ENCODE results near the gene PHACTR1. TPM values are rescaled to one million over a fixed set of nuclear protein-coding genes. Genes with fewer than 3 reads are reported as not detected.

The PHACTR1 gene
- total and polyA plus RNA-seq, 7 donors = 0.04 to 3.0 (median 0.85) TPM

GRCh38 chr6:13273931-13274706, 557.6 kb downstream of the PHACTR1 start:
- ATAC-seq (no peak), DNase-seq (no peak)
- WGBS, 3 donors = 80 to 84% (median 83%) methylated on average over 21 of the region's 21 CpGs
- H3K4me1 ChIP-seq = no peaks in the 10 kb centered on the region
- H3K9me3 ChIP-seq = no peaks in the 10 kb centered on the region
- intact Hi-C loops (cut with DNase I) = no loop called here
- H3K4me3 ChIP-seq = no peak overlapping the region
- H3K36me3 ChIP-seq (ENCODE audit: insufficient read depth in 1 of 2, low read depth in 1 of 2) = no peaks in the 10 kb centered on the region
- no peaks in the 10 kb centered on the region for H3K27me3 ChIP-seq (ENCODE audit: insufficient read depth in 3 of 3, low read length in 2 of 3)
- H3K27ac ChIP-seq = no peak overlapping the region
- no peak for TF ChIP-seq CTCF (IDR thresholded peaks at IDR 0.05)

DNA sequence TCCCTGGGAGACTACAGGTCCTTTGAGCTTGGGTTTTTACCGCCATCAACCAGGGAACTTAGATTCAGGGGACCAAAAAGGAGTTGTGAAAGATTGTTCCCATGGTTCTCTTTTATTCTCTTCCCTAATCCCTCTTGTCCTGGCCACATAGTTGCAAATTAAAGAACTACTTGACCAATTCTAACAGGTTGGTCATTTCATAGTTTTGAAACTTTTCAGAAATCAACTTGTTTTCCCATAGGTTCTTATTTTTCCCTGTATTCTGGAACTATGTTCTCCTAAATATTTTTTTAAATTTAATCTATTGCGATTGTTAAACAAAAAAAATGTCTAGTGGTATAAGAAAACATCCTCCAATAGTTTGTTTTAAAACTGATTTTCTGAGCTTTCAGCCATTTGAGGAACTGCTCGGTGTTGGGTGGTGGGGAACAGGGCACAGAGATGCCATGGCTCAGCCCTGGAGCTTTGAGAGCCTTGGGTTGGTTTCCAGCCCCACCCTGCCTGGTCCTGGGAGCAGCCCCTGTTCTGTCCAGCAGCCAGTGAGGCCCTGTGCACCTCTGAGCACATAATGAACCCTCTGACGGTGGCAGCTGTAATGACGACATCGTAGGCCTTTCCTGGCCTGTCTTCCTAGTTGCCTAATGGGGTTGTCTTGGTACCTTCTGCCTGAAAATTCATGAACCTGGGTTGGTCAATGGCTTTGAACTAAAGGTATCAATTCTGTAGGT, 558.3 kb downstream of the PHACTR1 start:
- Histone ChIP-seq H3K36me3 (ENCODE audit: insufficient read depth in 1 of 2, low read depth in 1 of 2) (peaks cover 0 to 3% of the 10 kb centered on the region in 2 donors), H3K9me3 (no peaks in the 10 kb centered on the region), H3K4me3 (no peak overlapping the region), H3K4me1 (no peaks in the 10 kb centered on the region), H3K27ac (no peak overlapping the region), H3K27me3 (ENCODE audit: insufficient read depth in 3 of 3, low read length in 2 of 3) (no peaks in the 10 kb centered on the region)
- intact Hi-C loops (cut with DNase I) = no loop called here
- DNase-seq = no peak
- no peak for TF ChIP-seq CTCF (IDR thresholded peaks at IDR 0.05)
- no peak for ATAC-seq
- 71 to 75% (median 75%) methylated on average over 6 of the region's 6 CpGs for WGBS, 3 donors

DNA sequence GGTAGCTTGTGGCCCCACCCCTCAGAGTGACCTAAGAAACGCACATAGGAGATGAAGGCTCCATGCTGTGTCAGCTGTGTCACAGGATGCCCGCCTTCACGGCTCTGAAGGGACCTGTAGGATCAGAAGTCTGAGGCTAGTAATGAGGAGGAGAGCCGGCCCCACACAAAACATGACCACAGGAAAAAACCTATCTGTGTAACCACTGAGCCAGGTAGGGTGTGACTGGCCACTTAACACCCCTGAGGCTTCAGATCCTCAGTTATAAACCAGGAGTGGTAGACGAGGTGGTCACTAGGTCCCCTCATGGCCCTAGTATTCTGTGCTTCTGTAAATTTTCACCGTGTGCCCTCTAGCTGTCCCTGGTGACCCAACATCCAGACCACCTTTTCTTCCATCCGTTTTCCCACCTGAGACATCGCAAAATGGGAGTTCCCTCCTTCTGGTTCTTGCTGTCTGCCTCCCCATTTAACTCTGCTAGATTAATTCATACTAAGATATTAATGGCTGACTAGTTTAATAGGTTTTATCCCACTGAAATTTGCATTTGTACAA, 558.9 kb downstream of the PHACTR1 start:
- Histone ChIP-seq H3K27ac (no peak overlapping the region), H3K36me3 (ENCODE audit: insufficient read depth in 1 of 2, low read depth in 1 of 2) (peaks cover 0 to 3% of the 10 kb centered on the region in 2 donors), H3K4me3 (no peak overlapping the region), H3K4me1 (no peaks in the 10 kb centered on the region), H3K27me3 (ENCODE audit: insufficient read depth in 3 of 3, low read length in 2 of 3) (no peaks in the 10 kb centered on the region), H3K9me3 (no peaks in the 10 kb centered on the region)
- no peak for DNase-seq
- 76 to 88% (median 83%) methylated on average over 8 of the region's 8 CpGs for WGBS, 3 donors
- TF ChIP-seq CTCF (IDR thresholded peaks at IDR 0.05) = no peak
- intact Hi-C loops (cut with DNase I) = no loop called here
- no peak for ATAC-seq

- DNase-seq (no peak), ATAC-seq (no peak)
- no peaks in the 10 kb centered on the region for H3K9me3 ChIP-seq
- H3K36me3 ChIP-seq (ENCODE audit: insufficient read depth in 1 of 2, low read depth in 1 of 2) = peaks cover 0 to 3% of the 10 kb centered on the region in 2 donors
- no peak overlapping the region for H3K4me3 ChIP-seq
- no peak for TF ChIP-seq CTCF (IDR thresholded peaks at IDR 0.05)
- H3K27ac ChIP-seq = no peak overlapping the region
- 96 to 98% (median 98%) methylated on average over 2 of the region's 2 CpGs for WGBS, 3 donors
- intact Hi-C loops (cut with DNase I) = no loop called here
- H3K27me3 ChIP-seq (ENCODE audit: insufficient read depth in 3 of 3, low read length in 2 of 3) = no peaks in the 10 kb centered on the region
- H3K4me1 ChIP-seq = no peaks in the 10 kb centered on the region
These were observed 560.7 kb downstream of the PHACTR1 start for GRCh38 chr6:13277231-13277630.
